Stimulated activated naive CD4-positive, alpha-beta T cell (primary cell): Measurements from ENCODE around the gene GDPGP1.
"Not testable (repeated sequence)": the region's sequence is repeated elsewhere in the genome, so short reads cannot be mapped to it uniquely, and the experiment has no call there.

Source experiments
- DNase-seq, 6 experiments: peaks; one replicate each; lab custom pipeline; 2025; lab: John Stamatoyannopoulos, UW

GDPGP1 gene

DNA sequence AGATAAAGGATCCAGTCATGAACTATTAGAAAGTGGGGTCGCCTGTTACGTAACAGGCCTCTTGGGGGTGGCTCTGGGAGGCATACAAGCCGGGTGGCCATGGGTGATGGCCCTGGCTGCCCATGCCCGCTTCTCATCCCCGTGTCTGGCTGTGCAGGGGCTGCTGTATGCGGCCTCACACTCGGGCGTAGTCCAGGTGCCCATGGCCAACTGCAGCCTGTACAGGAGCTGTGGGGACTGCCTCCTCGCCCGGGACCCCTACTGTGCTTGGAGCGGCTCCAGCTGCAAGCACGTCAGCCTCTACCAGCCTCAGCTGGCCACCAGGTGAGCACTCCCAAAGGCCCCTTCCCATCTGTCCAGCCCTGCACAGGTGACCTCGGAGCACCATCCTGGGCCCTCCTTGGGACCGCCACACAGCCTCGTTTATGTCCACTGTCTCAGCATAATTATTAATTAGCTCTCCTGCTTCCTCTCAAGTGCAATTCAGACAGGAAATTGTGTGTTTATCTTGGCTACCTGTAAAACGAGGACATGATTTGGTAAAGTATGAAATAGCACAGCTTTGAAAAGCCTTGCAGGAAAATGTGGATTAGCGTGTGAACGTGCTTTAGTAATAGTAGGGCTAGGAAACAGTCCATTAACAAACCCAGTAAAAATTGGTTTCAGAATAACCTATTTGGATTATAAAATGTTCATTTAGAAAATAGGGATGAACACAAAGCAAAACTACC is 8.3 kb upstream of the GDPGP1 start:
- no peak for DNase-seq

DNA sequence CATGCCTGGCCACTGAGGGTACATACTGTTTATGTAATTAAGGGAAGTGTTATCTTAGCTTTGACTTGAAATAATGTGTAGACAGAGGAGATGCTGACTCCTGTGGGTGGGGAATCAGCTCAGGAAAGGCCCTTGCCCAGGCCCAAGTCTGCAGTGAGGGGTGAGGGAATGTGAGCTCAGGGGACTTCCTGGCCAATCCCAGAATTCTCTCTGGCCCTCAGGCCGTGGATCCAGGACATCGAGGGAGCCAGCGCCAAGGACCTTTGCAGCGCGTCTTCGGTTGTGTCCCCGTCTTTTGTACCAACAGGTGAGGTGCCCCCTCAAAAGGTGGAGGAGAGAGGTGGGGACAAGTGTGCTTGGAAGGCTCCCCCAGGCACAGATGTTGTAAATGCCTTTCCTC is 6.7 kb upstream of the GDPGP1 start:
- no peak for DNase-seq

DNA sequence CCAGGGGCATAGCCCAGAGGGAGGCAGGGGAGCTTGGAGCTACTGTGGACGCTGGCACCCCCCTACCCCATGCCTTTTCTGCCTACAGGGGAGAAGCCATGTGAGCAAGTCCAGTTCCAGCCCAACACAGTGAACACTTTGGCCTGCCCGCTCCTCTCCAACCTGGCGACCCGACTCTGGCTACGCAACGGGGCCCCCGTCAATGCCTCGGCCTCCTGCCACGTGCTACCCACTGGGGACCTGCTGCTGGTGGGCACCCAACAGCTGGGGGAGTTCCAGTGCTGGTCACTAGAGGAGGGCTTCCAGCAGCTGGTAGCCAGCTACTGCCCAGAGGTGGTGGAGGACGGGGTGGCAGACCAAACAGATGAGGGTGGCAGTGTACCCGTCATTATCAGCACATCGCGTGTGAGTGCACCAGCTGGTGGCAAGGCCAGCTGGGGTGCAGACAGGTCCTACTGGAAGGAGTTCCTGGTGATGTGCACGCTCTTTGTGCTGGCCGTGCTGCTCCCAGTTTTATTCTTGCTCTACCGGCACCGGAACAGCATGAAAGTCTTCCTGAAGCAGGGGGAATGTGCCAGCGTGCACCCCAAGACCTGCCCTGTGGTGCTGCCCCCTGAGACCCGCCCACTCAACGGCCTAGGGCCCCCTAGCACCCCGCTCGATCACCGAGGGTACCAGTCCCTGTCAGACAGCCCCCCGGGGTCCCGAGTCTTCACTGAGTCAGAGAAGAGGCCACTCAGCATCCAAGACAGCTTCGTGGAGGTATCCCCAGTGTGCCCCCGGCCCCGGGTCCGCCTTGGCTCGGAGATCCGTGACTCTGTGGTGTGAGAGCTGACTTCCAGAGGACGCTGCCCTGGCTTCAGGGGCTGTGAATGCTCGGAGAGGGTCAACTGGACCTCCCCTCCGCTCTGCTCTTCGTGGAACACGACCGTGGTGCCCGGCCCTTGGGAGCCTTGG is 5.9 kb upstream of the GDPGP1 start:
- no peak for DNase-seq

DNA sequence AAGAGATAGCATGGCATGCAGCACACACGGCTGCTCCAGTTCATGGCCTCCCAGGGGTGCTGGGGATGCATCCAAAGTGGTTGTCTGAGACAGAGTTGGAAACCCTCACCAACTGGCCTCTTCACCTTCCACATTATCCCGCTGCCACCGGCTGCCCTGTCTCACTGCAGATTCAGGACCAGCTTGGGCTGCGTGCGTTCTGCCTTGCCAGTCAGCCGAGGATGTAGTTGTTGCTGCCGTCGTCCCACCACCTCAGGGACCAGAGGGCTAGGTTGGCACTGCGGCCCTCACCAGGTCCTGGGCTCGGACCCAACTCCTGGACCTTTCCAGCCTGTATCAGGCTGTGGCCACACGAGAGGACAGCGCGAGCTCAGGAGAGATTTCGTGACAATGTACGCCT is 5.0 kb upstream of the GDPGP1 start:
- peak in 1 of 6 experiments; percentile 7 for DNase-seq

DNA sequence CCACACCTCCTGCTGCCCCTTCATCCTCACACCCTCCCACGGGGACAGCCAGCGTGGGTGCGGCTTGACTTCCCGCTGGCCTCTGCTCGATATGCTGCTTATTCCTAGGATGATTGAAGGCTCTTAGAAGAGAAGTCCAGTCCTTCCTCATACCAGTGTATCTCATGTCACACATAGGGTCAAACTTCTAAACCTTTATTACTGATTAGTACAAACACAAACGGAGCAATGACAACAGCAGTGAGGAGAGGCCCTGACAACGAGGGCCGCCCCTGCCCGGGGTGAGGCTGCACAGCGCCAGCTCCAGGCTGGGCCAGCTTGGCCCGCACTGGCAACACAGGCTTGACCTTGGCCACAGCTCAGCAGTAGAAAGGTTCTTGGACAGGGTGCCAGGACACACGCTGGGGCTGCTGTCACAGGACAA is 3.9 kb upstream of the GDPGP1 start:
- no peak for DNase-seq

DNA sequence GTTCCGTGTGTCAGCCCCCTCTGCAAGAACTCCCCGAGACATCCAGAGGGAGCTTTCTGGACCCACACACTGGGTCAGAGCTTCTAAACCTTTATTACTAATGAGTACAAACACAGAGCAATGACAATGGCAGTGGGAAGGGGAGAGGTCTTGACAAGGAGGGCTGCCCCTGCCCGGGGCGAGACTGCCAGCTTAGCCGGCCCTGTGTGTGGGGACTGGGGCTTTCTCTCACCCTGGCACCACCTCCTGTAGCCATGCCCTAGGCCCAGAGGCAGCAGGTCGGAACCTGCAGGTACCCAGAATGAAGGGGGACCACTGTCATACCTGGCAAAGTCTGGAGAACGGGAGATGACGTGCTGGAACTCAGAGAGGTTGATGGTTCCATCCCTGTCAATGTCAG is 3.4 kb upstream of the GDPGP1 start:
- DNase-seq: no peak

DNA sequence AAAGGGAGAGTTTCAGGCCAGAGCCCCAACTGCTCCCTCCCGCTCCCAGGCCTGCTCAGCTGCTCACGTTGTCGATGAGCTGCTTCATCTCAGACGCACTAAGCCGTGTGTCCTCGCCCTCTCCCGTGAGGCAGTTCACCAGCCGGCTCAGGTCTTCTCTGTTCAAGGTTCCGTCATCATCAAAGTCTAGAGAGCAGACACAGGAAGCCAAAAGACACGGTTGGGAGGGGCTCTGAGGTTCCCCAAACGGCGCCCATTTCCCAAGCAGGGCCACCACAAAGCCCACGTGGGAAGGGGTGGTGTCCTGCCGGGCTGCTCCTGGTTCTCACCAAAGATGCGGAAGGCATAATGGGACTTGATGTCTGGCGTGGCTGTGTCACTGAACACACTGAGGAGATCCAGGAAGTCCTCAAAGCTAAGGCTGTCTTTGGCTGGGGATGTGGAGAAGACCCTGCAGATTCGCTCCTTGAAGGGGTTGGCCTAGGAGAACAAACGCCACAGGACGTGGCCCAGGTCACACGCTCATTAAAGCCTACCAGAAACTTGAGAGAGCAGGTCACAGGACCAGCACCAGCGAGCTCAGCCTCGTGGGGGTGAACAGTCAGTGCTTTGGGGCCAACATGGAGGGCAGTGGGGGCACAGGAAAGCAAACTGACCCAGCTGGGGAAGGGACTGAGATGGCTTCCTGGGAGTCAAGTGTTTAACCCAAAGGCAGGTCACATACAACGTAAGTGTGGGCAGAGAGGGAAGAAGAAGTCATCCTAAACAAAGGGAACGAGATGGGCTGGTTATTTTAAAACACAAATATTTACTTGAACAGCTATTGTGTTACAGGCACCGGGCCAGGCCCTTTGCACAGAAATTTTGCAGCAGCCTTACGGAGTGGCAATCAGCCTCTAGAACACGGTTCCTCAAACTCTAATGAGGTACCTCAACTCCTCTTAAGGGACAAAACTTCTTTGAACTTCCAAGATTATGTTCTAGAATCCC is 2.7 kb upstream of the GDPGP1 start:
- DNase-seq: peak; percentile 69 to 89 (median 82)

DNA sequence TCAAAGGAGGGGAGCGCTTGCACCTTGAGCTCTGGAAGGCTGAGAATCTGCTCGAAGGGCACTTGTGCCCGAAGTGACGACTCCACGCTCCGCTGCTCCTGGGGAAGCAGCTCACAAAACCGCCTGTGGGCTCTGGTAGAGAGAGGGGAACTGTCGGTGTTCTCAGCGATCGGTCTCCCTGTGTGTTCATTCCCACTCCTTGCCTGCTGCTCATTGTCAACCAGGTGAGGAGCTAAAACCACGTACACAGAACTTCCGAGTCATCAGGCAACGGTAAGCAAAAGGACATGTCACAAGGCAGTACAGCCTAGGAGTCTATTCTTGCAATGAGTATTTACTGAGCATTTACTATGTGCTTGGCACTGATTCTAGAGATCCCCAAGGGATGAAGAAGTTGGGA is 1.8 kb upstream of the GDPGP1 start:
- peak in 2 of 6 experiments; percentile 9 to 14 for DNase-seq

DNA sequence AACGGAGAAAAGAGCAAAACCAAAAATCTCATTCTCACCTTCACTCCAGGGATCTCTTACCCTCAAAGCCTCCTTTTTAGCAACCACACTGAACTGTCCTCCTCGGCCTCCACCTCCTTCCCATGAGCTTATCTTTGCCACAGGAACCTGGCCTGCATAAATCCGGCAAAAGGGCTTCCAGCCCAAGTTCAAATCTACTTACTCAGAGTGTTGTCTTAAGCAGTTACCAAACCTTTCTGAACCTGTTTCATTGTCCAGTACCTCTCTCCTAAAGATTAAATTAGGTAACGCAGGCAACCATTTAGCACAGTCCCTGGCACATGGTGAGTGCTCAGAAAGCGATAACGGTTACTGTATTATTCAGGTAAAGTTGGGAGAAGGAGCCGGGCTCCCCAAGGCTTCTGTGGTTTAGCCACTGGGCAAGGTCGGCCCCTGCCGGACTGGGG is 1.0 kb upstream of the GDPGP1 start:
- peak in 3 of 6 experiments; percentile 30 to 60 (median 54) for DNase-seq

DNA sequence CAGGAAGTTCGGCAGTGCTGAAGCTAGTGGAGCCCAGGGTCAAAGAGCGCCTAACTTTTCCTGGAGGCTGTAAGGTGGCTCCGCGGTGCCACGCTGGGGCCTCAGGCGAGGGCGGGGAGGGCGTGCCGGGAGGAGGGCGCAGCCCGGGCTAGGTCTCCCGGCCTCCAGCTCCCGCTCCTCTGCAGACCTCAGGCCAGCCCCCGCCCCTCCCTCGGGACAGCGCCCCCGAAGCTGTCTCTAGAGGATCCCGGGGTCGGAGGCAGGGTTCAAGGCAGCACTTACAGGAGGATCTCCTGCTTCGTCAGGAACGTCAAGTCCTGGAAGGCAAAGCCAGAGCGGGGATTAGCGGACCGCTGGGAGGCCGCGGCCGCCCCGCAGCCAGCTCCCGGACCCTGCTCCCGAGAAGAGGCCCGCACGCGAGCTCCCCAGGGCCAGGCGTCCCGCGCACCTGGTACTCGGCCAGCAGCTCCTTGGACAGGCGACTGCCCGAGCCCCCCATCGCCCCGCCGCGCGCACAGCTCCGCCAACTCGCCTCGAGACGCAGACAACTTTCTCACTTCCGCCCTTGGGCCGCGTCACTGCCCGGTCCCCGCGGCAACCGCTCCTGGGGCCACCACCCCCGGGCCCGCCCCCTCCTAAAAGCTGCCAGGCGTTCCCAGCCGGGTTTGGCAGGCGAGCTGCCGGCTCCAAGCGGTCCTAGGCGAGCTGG is 468 bp upstream of the GDPGP1 start, which contains the start of gene CIB1:
TSS of gene CIB1 (minus strand) at position 555 of the 709 bp plus-strand sequence. CDS start at position 499, 56 bp downstream.
- DNase-seq: peak in 5 of 6 experiments; percentile 34 to 98 (median 90)

DNA sequence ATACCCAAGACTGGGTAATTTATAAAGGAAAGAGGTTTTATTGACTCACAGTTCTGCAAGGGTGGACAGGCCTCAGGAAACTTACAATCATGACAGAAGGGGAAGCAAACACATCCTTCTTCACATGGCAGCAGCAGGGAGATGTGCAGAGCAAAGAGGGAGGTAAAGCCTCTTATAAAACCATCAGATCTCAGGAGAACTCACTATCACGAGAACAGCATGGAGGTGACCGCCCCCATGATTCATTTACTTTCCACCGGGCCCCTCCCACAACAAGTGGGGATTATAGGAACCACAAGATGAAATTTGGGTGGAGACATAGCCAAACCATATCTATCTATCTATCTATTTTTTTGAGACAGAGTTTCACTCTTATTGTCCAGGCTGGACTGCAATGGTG is 5.4 kb downstream of the GDPGP1 start:
- no peak for DNase-seq

DNA sequence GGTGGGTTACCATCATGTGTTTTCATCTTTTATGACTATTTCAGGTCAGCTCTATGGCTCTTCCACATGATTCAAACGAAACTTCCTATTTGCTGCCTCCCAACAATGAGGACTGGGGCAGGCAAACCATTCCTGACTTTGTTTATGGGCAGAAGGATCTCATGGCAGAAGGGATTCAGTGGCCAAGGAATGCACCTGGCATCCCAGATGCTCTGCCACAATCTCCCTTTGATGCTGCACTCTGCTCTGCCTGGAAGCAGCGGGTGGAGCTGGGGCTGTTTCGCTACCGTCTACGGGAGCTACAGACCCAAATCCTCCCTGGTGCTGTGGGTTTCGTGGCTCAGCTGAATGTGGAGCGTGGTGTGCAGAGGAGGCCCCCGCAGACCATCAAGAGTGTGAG is 6.8 kb downstream of the GDPGP1 start:
- no peak for DNase-seq

DNA sequence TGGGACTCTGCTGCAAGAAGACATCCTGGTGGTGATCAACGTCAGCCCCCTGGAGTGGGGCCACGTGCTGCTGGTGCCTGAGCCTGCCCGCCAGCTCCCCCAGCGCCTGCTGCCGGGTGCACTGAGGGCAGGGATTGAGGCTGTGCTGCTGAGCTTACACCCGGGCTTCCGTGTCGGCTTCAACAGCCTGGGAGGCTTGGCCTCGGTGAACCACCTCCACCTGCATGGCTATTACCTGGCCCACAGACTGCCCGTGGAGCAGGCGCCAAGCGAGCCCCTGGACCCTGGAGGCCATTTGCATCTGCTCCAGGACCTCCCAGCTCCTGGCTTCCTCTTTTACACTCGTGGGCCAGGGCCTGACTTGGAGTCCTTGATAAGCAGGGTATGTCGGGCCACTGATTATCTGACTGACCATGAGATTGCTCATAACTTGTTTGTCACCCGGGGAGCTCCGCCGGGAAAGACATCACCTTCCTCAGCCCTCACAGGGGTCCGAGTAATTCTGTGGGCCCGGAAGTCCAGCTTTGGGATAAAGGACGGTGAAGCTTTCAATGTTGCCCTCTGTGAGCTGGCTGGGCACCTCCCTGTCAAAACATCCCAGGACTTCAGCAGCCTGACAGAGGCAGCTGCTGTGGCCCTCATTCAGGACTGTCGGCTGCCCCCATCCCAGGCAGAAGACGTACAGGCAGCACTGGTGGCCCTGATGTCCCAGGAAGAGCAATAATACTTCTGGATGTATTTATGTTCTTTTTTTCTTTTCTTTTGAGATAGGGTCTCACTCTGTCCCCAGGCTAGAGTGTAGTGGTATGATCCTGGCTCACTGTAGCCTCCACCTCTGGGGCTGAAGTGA is 7.6 kb downstream of the GDPGP1 start:
- DNase-seq: no peak

DNA sequence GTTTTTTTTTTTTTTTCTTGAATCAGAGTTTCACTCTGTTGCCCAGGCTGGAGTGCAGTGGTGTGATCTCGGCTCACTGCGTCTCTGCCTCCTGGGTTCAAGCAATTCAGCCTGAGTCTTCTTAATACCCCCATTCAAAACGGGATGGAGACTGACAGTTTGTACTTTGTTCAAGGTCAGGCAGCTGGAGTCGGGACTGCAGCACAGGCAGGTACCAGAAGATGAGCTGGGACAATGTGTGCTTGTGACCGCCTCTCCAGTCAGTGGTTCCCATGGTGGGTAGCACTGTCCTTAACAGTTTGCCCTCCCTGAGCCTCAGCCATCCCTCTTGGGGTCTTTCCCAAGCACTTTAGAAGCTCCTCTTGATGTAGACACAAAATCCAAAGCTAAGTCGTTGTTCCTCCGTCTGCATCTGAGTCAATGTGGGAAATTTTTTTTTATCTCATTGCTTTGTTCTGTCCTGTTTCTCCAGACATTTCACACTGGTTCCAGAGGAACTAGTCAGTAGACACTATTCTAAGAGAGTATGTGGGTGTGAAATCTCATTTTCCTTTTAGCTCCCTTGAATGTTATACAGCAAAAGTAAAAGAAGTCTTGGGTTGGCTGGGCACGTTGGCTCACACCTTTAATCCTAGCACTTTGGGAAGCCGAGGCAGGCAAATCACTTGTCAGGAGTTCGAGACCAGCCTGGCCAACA is 10.1 kb downstream of the GDPGP1 start:
- DNase-seq: no peak

DNA sequence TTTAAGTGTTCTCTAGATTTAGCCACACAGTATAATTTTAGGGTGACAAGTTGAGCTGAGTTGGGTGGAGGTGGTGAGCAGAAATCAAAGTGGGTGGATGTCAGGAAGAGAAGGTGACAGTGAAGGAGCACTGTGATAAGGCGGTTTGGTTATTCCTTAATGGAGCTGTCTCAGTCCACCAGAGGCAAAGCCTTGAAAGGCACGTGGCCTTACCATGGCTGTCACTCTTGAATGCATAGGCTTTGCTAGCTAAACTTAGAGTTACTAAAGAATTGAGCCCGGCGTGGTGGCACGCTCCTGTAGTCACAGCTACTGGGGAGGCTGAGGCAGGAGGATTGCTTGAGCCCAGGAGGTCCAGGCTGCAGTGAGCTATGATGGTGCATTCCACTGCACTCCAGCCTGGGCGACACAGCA is 14.8 kb downstream of the GDPGP1 start:
- DNase-seq: peak in 1 of 6 experiments; percentile 19

DNA sequence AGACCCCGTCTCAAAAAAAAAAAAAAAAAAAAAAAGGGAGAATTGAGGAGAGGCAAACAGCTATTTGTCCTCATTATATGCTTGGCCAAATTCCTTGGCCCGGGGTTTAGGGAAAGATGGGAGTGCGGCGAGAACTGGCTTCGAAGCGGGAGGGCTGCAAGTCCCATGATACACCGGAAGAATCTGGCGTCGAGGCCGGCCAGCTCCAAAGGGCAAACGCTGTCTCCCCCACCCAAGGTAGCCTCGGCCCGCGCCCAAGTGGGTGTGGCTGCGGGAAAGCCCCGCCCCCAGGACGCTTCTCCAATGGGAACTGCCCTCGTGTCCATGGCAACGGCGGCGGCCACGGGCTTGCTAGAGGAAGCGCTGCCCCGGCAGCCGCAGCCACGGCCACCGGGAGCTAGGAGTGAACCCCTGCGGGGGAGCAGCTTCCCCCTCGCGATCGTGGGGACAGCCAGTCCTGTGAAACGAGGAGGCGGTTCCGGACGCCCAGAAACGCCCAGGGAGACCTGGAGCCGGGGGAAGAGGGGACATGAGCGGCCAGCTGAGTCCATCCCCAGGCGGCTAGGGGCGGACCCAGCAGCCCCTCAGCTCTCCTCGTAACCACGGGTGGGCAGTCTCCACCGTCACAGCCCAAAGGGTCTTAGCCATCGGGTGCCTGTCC is 15.3 kb downstream of the GDPGP1 start, which contains the start of gene TTLL13:
TSS of gene TTLL13 (plus strand) at position 354 of the 661 bp plus-strand sequence. CDS start 1,075 bp downstream, outside the sequence.
- peak in 5 of 6 experiments; percentile 4 to 57 (median 35) for DNase-seq

DNA sequence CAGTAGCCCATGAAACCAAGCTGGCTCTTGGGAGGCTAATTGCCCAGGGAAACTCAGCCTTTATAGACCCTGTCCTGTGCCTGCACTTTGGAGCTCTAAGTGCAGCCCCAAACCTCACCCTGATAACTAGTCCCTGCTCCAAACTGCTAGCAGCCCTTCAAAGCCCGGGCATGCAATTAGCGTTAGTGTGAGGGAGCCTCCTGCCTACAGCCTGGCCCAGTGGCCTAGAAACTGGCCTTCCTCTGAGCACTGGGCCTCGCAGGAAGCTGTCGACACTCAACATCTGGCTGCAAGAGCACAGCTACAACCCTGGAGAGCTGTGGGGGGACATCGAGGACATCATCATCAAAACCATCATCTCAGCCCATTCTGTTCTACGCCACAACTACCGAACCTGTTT is 23.8 kb downstream of the GDPGP1 start:
- DNase-seq: no peak

DNA sequence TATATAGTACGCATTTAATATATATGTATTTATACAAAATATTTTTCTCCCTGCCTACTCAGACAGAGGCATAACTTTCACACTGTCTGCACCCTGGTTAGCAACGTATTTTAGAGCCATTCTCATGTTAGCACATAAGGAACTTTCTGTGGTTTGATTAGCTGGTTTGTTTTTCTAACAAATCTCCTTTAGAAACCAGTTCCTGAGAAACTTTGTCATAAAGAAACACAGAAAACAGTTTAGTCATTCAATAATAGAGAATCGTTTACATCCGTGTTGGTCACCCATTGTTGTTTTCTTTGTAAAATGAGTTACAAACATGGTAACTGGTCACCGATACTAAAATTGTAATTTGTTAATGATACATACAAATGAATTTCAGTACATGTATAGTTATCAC is 25.5 kb downstream of the GDPGP1 start:
- no peak for DNase-seq

DNA sequence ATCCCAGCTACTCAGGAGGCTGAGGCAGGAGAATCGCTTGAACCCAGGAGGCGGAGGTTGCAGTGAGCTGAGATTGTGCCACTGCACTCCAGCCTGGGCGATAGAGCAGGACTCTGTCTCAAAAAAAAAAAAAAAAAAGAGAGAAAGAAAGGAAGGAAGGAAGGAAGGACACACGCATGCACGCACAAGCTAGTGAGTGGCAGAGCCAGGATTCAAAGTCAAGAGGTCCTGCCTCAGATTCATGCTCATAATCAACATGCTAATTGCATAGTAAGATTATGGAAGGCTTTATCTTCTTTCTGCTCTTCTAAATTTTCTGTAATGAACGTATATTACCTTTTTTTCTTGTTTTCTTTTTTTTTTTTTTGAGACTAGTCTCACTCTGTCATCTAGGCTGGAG is 26.7 kb downstream of the GDPGP1 start:
- DNase-seq: not testable (repeated sequence)
